NCI-H187 treated with DMSO at 0.1 percent for 48 hours (cell line): ENCODE measurements around the gene RPL41.
"Not testable (repeated sequence)": the region's sequence is repeated elsewhere in the genome, so short reads cannot be mapped to it uniquely, and the experiment has no call there.

Source experiments
- DNase-seq: peaks from one replicate; lab custom pipeline; 2025; lab: John Stamatoyannopoulos, UW

The RPL41 gene

GRCh38 chr12:56103066-56103711, 13.2 kb upstream of the RPL41 start:
- DNase-seq: no peak

- no peak for DNase-seq
Observed at GRCh38 chr12:56103823-56104108, 12.7 kb upstream of the RPL41 start.

- peak; percentile 96 for DNase-seq
Observed at GRCh38 chr12:56104109-56104814, 12.2 kb upstream of the RPL41 start, which contains the start of gene PA2G4. TSS of gene PA2G4 (plus strand) at chr12:56104559. CDS start at chr12:56104738, 179 bp downstream.

- DNase-seq: no peak
Observed at GRCh38 chr12:56104815-56105608, 11.4 kb upstream of the RPL41 start.

GRCh38 chr12:56105609-56105902, 10.9 kb upstream of the RPL41 start:
- no peak for DNase-seq

- no peak for DNase-seq
Observed at GRCh38 chr12:56107242-56107641, 9.2 kb upstream of the RPL41 start.

GRCh38 chr12:56110571-56110970, 5.9 kb upstream of the RPL41 start:
- DNase-seq: no peak

GRCh38 chr12:56114084-56114483, 2.3 kb upstream of the RPL41 start:
- no peak for DNase-seq

GRCh38 chr12:56115329-56115728, 1.1 kb upstream of the RPL41 start:
- DNase-seq: no peak

- DNase-seq: not testable (repeated sequence)
Observed at GRCh38 chr12:56117082-56117706, 761 bp downstream of the RPL41 start.

GRCh38 chr12:56117778-56118687, 1.6 kb downstream of the RPL41 start, which contains the start of gene ZC3H10:
TSS of gene ZC3H10 (plus strand) at chr12:56118266. CDS start at chr12:56120563, 2,297 bp downstream.
- peak; percentile 96 for DNase-seq

- no peak for DNase-seq
Observed at GRCh38 chr12:56118688-56119357, 2.4 kb downstream of the RPL41 start.

GRCh38 chr12:56119361-56119796, 2.9 kb downstream of the RPL41 start:
- DNase-seq: no peak

GRCh38 chr12:56120158-56120846, 3.9 kb downstream of the RPL41 start:
- DNase-seq: no peak

GRCh38 chr12:56121204-56121870, 4.9 kb downstream of the RPL41 start:
- DNase-seq: no peak

- DNase-seq: no peak
Observed at GRCh38 chr12:56122637-56123036, 6.2 kb downstream of the RPL41 start.

GRCh38 chr12:56124133-56124532, 7.7 kb downstream of the RPL41 start:
- DNase-seq: no peak

GRCh38 chr12:56126732-56127239, 10.4 kb downstream of the RPL41 start:
- no peak for DNase-seq

- no peak for DNase-seq
Observed at GRCh38 chr12:56127485-56127887, 11.1 kb downstream of the RPL41 start.
